NB4 (cell line): Measurements from ENCODE around the gene PHF20.

ENCODE experiments used
- CTCF ChIP-seq: IDR thresholded peaks from one replicate; pipeline ENCODE4 v1.5.1; 2012; ENCODE audit warnings: low read depth, low read length
- MAX ChIP-seq: IDR thresholded peaks from 2 replicates; pipeline ENCODE4 v1.6.1; 2011; ENCODE audit warnings: low read depth, low read length
- POLR2A ChIP-seq: IDR thresholded peaks from 2 replicates; pipeline ENCODE4 v1.6.1; 2011; ENCODE audit warnings: mild to moderate bottlenecking; ENCODE audit not compliant: insufficient read length; ENCODE audit errors: extremely low read depth

- TF ChIP-seq CTCF: peak; percentile 86
- no peak for TF ChIP-seq POLR2A
- no peak for TF ChIP-seq MAX
These were observed 221.0 kb downstream of the PHF20 start for GRCh38 chr20:35992713-35993335.
